ENCODE measurements around the gene POLR2F. TPM values are rescaled to one million over a fixed set of nuclear protein-coding genes. Genes with fewer than 3 reads are reported as not detected.

The POLR2F gene
- total RNA-seq, 1 donor from 2014 or later, result 23.7 TPM

- no peak for TF ChIP-seq CTCF (IDR thresholded peaks at IDR 0.05; ENCODE audit: insufficient read depth, low read length, severe bottlenecking)
- FAIRE-seq, result no peak
- Histone ChIP-seq H3K27me3 (ENCODE audit: control insufficient read depth, insufficient read depth, low read length) (no peaks in the 10 kb centered on the region), H3K4me3 (ENCODE audit: low read depth, low read length) (no peak overlapping the region), H3K36me3 (ENCODE audit: control insufficient read depth, insufficient read depth, low read length) (peaks cover 60% of the 10 kb centered on the region)
- DNase-seq (ENCODE audit: low read depth), result no peak
These were observed 21.6 kb upstream of the POLR2F start for GRCh38 chr22:37931893-37932389.

- Histone ChIP-seq H3K4me3 (ENCODE audit: low read depth, low read length) (no peak overlapping the region), H3K36me3 (ENCODE audit: control insufficient read depth, insufficient read depth, low read length) (peaks cover 59% of the 10 kb centered on the region), H3K27me3 (ENCODE audit: control insufficient read depth, insufficient read depth, low read length) (no peaks in the 10 kb centered on the region)
- no peak for TF ChIP-seq CTCF (IDR thresholded peaks at IDR 0.05; ENCODE audit: insufficient read depth, low read length, severe bottlenecking)
- FAIRE-seq (no peak), DNase-seq (ENCODE audit: low read depth) (no peak)
These were observed 21.1 kb upstream of the POLR2F start for GRCh38 chr22:37932401-37932800.

- Histone ChIP-seq H3K4me3 (ENCODE audit: low read depth, low read length) (no peak overlapping the region), H3K27me3 (ENCODE audit: control insufficient read depth, insufficient read depth, low read length) (no peaks in the 10 kb centered on the region), H3K36me3 (ENCODE audit: control insufficient read depth, insufficient read depth, low read length) (peaks cover 61% of the 10 kb centered on the region)
- FAIRE-seq (no peak), DNase-seq (ENCODE audit: low read depth) (no peak)
- TF ChIP-seq CTCF (IDR thresholded peaks at IDR 0.05; ENCODE audit: insufficient read depth, low read length, severe bottlenecking), result no peak
These were observed 20.5 kb upstream of the POLR2F start for GRCh38 chr22:37932821-37933578.

- H3K4me3 ChIP-seq (ENCODE audit: low read depth, low read length), result no peak overlapping the region
- no peaks in the 10 kb centered on the region for H3K27me3 ChIP-seq (ENCODE audit: control insufficient read depth, insufficient read depth, low read length)
- peak; percentile 98 for FAIRE-seq
- peaks cover 62% of the 10 kb centered on the region for H3K36me3 ChIP-seq (ENCODE audit: control insufficient read depth, insufficient read depth, low read length)
- TF ChIP-seq CTCF (IDR thresholded peaks at IDR 0.05; ENCODE audit: insufficient read depth, low read length, severe bottlenecking), result peak; percentile 100
- peak; percentile 77 for DNase-seq (ENCODE audit: low read depth)
These were observed 19.7 kb upstream of the POLR2F start for GRCh38 chr22:37933711-37934376.

- H3K4me3 ChIP-seq (ENCODE audit: low read depth, low read length), result no peak overlapping the region
- FAIRE-seq, result peak; percentile 40
- peaks cover 53% of the 10 kb centered on the region for H3K36me3 ChIP-seq (ENCODE audit: control insufficient read depth, insufficient read depth, low read length)
- no peak for TF ChIP-seq CTCF (IDR thresholded peaks at IDR 0.05; ENCODE audit: insufficient read depth, low read length, severe bottlenecking)
- no peak for DNase-seq (ENCODE audit: low read depth)
- H3K27me3 ChIP-seq (ENCODE audit: control insufficient read depth, insufficient read depth, low read length), result no peaks in the 10 kb centered on the region
These were observed 12.7 kb upstream of the POLR2F start for GRCh38 chr22:37940698-37941376.

Data from bronchial epithelial cell (primary cell).